T-helper 1 cell treated with Interleukin-12 subunit alpha and Interleukin-12 subunit beta and Interleukin-4 antibody, amounts not matched to agents 30 μg/mL and 1 μg/mL, for 36 hours (primary cell): ENCODE data around the gene PTPRG.

Experiments
- H3K27ac Mint-ChIP-seq: one replicate; pipeline ENCODE4 v1.8.0; 2021; ENCODE audit warnings: mild to moderate bottlenecking, mixed read lengths
- H3K27me3 Mint-ChIP-seq: one replicate; pipeline ENCODE4 v1.8.0; 2021; ENCODE audit warnings: low read depth, mixed read lengths
- H3K36me3 Mint-ChIP-seq: one replicate; pipeline ENCODE4 v1.8.0; 2021; ENCODE audit warnings: low read depth, mixed read lengths
- H3K4me1 Mint-ChIP-seq: one replicate; pipeline ENCODE4 v1.8.0; 2021; ENCODE audit warnings: low read depth, mixed read lengths
- H3K4me3 Mint-ChIP-seq: one replicate; pipeline ENCODE4 v1.8.0; 2021; ENCODE audit warnings: mild to moderate bottlenecking, moderate library complexity, mixed read lengths
- H3K9me3 Mint-ChIP-seq: one replicate; pipeline ENCODE4 v1.8.0; 2021; ENCODE audit warnings: mixed read lengths

PTPRG gene

DNA sequence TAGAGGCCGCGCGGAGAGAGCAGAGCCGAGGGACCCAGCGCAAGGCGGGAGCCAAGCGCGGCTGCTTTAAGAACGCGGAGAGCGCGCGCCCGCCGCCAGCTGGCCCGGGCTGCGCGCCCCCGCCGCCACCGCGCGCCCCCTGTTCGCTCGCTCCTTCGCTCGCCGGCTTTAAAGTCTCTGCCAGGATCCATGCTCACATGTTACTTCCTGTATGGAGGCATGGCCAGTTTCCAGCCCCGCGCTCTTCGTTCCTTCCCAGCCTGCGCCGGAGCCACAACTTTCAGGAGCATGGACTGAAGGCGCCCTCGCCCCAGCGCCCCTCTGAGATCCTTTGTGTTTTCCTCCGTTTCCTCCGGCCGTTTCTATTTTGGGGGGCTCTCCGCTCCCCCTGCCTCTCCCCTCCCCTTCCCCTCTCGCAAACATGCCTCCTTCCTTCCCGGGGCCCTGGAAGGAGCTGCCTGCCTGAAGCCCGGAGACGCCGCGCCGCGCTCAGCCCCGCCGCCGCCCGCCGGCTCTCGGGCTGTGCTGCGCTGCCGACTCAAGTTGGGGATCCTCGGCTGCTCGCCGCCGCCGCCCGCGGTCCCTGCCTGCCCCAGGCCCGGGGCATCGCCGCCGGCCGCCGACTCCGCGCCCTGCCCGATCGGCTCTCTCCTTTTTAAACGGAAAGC is at the start of gene PTPRG:
Gene PTPRG, plus strand, starts transcription at position 198 of the 668 bp plus-strand sequence. CDS start 717 bp downstream, outside the sequence.
- no peaks in the 10 kb centered on the region for H3K9me3 Mint-ChIP-seq
- peak within 1 kb of the TSS; percentile 93 for H3K4me3 Mint-ChIP-seq
- H3K4me1 Mint-ChIP-seq, result peaks cover 16% of the 10 kb centered on the region
- peak within 1 kb of the TSS; percentile 75 for H3K27ac Mint-ChIP-seq
- peaks cover 68% of the 10 kb centered on the region for H3K27me3 Mint-ChIP-seq
- H3K36me3 Mint-ChIP-seq, result peaks cover 2% of the 10 kb centered on the region

DNA sequence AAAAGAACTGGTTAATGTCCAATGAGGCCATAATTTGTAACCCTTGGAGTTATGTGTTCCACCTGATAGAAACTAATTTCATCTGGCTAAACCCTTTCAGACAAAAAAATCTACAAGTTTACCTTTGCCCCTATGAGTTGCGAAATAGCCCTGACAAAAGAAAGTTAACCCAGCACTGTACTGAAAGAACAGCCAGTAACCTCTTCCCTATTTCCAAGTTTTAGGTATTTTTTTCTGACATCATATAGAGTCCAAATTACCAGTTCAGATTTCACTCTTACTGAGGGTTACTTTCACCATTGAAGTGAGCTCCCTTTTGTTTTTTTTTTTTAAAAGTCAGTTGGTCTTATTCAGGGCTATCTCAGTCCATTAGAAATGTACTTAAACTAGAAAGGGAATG is 42.8 kb upstream of the PTPRG start:
- peak overlapping the region; percentile 6 for H3K27ac Mint-ChIP-seq
- H3K27me3 Mint-ChIP-seq, result no peaks in the 10 kb centered on the region
- H3K4me1 Mint-ChIP-seq, result peaks cover 35% of the 10 kb centered on the region
- H3K36me3 Mint-ChIP-seq, result peaks cover 19% of the 10 kb centered on the region
- no peak overlapping the region for H3K4me3 Mint-ChIP-seq
- H3K9me3 Mint-ChIP-seq, result peaks cover 37% of the 10 kb centered on the region

DNA sequence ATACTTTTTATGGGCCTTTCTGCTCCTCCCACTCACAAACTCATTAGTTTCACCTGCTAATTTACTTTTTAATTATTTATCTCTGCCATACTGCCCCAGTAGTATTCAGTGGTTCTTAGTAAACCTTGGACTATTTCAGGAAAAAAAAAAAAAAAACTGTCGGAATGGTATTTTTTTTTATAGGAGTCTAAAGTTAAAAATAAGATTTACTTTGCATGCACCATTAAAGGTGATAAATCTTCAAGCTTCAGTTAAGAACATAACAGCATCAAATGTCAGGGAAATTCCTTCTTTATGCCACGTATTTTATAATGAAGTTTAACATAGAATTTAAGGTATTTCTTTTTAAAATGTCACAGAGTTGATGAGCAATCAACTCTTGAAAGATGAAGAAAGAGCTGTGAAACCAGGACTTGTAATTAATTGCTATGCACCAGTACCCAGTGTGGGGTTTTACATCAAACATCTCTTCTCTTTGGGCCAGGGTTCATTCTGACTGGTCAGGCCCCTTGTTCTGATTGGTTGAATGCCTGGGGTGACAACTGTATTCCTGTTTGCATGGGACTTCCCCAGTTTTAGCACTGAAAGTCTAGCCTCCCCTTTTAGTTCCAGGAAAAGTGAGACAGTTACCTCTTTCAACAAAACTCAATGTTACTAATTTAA is 40.3 kb upstream of the PTPRG start:
- H3K4me3 Mint-ChIP-seq, result peak overlapping the region; percentile 32
- peaks cover 24% of the 10 kb centered on the region for H3K9me3 Mint-ChIP-seq
- peaks cover 32% of the 10 kb centered on the region for H3K4me1 Mint-ChIP-seq
- H3K27ac Mint-ChIP-seq, result peak overlapping the region; percentile 76
- peaks cover 11% of the 10 kb centered on the region for H3K36me3 Mint-ChIP-seq
- no peaks in the 10 kb centered on the region for H3K27me3 Mint-ChIP-seq

DNA sequence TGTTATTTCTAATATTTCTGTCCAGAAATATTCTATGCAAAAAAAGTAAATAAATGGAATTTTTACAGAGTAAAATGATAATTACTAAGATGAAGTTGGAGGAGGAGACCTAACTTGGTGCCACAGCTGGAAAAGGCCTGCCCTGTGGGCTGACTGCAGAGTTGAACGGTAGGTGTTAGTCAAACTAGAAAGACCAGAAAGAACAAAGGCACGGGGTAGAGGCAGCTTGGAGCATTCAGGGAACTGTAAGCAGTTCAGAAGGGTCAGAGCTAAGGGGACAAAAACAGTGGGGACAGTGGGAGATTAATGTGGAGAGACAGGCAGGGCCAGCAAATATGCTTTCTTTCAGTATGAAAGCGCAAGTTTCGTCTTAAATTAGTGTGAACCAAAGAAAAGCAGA is 39.3 kb upstream of the PTPRG start:
- Mint-ChIP-seq H3K9me3 (peaks cover 16% of the 10 kb centered on the region), H3K27ac (peak overlapping the region; percentile 83), H3K4me3 (peak overlapping the region; percentile 29), H3K4me1 (peaks cover 34% of the 10 kb centered on the region), H3K36me3 (peaks cover 12% of the 10 kb centered on the region), H3K27me3 (no peaks in the 10 kb centered on the region)

DNA sequence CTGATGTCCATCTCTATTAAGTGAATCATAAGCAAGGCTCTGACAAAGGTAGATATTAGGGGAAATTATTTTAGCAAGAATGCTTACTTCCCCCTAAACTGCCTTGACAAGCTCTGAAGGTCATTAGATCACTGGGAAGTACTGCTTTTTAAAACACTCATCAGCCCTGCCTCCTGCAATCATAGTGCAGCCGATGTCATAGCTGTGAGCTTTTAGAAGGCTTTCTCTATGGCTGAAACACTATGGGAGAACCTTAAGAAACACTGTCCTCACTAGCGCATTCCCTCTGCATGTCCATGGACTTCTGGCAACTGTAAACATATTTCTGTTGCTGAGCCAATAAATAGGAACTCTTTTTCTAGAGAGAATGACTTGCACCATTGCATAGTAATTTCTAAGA is 38.7 kb upstream of the PTPRG start:
- peak overlapping the region; percentile 83 for H3K27ac Mint-ChIP-seq
- peaks cover 10% of the 10 kb centered on the region for H3K9me3 Mint-ChIP-seq
- no peaks in the 10 kb centered on the region for H3K27me3 Mint-ChIP-seq
- peaks cover 11% of the 10 kb centered on the region for H3K36me3 Mint-ChIP-seq
- H3K4me3 Mint-ChIP-seq, result no peak overlapping the region
- H3K4me1 Mint-ChIP-seq, result peaks cover 35% of the 10 kb centered on the region

DNA sequence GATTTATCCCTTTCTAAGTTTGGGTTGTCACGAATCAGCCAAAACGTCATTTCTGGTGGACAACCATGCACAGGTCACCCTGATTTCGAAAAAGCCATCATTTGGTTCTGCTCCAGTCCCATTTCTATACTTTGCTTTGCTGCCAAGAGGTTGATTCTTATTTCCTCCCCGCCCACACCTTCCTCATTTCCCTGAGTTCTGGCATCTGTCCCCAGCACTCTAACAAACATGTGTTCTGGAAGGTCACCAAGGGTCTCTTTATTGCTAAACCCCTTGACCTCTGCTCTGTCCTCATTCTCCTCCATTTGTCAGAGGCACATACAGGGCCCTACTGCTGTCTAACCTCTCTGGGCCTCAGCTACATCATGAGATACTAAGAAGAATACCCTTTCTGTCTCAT is 36.4 kb upstream of the PTPRG start:
- H3K9me3 Mint-ChIP-seq, result no peaks in the 10 kb centered on the region
- H3K4me3 Mint-ChIP-seq, result no peak overlapping the region
- peak overlapping the region; percentile 3 for H3K27ac Mint-ChIP-seq
- H3K27me3 Mint-ChIP-seq, result no peaks in the 10 kb centered on the region
- H3K36me3 Mint-ChIP-seq, result peaks cover 5% of the 10 kb centered on the region
- H3K4me1 Mint-ChIP-seq, result peaks cover 32% of the 10 kb centered on the region

DNA sequence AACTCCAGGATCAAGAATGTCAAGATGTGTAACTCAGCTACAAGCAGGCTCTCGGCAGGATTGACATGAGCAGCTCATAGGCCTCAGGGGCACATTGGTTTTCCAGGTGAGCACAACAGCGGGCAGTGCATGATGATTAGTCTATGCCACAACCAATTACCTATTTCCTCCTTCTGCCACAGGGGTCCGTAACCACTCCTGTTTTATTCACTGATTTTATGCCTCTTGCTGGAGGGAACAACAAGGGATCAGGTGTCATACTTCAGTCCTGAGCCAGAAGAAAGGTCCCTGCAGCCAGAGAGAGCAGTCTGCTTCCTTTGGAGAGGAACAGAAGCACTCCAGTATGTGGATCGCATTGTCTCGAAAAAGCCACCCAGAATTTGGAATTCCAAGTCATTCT is 35.1 kb upstream of the PTPRG start:
- no peak overlapping the region for H3K4me3 Mint-ChIP-seq
- H3K4me1 Mint-ChIP-seq, result peaks cover 28% of the 10 kb centered on the region

DNA sequence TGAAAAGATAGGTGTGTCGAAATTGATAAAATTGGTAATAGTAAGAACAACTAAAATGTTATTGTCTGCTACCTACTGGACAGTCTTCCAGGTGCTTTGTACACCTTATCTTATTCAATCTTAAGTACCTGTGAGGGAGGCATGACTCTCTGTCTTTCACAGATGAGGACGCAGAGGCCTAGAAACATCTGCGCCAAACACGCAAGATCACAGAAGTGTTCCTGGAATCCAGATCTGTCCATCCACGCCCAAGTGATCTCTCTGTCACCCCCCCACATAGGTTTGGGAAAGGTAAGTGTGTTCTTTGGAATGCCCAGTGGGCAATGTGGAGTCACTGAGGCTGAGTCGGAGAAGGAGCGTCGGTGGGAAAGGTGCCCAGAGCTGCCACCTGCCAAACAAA is 34.4 kb upstream of the PTPRG start:
- H3K36me3 Mint-ChIP-seq, result peaks cover 3% of the 10 kb centered on the region
- no peaks in the 10 kb centered on the region for H3K9me3 Mint-ChIP-seq
- H3K27ac Mint-ChIP-seq, result no peak overlapping the region
- no peak overlapping the region for H3K4me3 Mint-ChIP-seq
- peaks cover 28% of the 10 kb centered on the region for H3K4me1 Mint-ChIP-seq
- H3K27me3 Mint-ChIP-seq, result peaks cover 5% of the 10 kb centered on the region

More for the DNA sequence above, 35.1 kb upstream of the PTPRG start:
- Mint-ChIP-seq H3K36me3 (peaks cover 3% of the 10 kb centered on the region), H3K27ac (no peak overlapping the region), H3K9me3 (no peaks in the 10 kb centered on the region), H3K27me3 (no peaks in the 10 kb centered on the region)

DNA sequence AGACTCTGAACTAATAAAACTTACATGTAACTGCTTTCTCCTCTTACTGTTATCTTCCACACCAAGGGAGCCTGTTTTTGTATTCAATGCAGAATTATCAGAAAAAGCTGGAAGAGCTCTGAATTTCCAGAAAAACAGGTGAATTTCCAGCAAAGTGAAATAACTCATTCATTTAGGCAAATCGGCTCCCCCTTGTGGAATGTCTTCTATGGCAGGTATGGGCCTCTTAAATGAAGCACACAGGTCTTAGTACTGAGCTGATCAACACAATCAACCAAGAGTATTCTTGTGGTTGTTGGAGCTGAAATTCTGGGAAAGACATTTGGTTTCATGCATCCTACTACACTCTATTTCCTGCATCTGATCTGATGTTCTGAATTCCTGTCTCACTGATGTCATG is 31.0 kb upstream of the PTPRG start:
- H3K4me3 Mint-ChIP-seq, result no peak overlapping the region
- no peak overlapping the region for H3K27ac Mint-ChIP-seq
- H3K36me3 Mint-ChIP-seq, result peaks cover 2% of the 10 kb centered on the region
- no peaks in the 10 kb centered on the region for H3K9me3 Mint-ChIP-seq
- H3K27me3 Mint-ChIP-seq, result peaks cover 11% of the 10 kb centered on the region
- H3K4me1 Mint-ChIP-seq, result peaks cover 12% of the 10 kb centered on the region

DNA sequence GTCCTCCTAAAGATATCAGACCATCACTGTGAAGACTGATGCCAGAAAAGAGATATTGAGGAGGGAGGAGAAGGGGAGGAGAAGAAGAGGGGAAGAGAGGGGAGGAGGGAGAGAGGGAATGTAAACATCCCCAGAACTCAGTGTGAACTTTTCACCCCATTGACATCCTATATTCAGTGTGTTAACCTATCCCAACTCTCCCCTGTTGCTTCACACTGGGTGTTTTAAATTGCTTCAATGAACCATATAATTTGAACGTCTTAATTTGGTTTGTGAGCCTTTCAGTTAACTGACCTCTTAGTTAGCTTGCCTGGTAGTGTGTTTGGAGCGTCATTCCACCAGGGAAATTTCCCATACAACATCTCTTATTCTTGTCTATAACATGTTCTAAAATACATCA is 29.8 kb upstream of the PTPRG start:
- Mint-ChIP-seq H3K4me3 (no peak overlapping the region), H3K9me3 (no peaks in the 10 kb centered on the region), H3K27me3 (peaks cover 15% of the 10 kb centered on the region), H3K4me1 (peaks cover 12% of the 10 kb centered on the region), H3K27ac (no peak overlapping the region), H3K36me3 (peaks cover 2% of the 10 kb centered on the region)

DNA sequence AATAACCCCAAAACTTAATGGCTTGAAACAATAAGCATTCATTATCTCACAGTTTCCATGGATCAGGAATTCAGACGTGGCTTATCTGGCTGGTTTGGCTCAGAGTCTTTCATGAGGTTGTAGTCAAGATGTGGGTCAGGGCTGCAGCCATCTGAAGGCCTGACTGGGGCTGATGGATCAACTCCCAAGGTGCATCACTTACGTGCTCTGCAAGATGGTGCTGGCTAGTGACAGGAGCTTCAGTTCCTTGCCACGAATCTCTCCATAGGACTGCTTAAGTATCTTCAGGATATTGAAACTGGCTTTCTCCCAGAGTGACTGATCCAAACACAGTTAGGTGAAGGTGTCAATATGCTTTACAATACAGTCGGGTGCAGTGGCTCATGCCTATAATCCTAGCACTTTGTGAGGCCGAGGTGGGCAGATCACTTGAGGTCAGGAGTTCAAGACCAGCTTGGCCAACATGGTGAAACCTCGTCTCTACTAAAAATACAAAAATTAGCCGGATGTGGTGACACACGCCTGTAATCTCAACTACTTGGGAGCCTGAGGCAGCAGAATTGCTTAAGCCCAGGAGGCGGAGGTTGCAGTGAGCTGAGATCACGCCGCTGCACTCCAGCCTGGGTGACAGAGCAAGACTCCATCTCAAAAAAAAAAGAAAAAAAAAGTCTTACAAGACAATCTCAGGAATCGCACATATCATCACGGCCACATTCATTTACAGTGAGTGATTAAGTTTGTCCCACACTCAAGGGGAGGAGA is 28.5 kb upstream of the PTPRG start:
- no peaks in the 10 kb centered on the region for H3K36me3 Mint-ChIP-seq
- H3K27ac Mint-ChIP-seq, result no peak overlapping the region
- no peaks in the 10 kb centered on the region for H3K9me3 Mint-ChIP-seq
- peaks cover 15% of the 10 kb centered on the region for H3K27me3 Mint-ChIP-seq
- H3K4me3 Mint-ChIP-seq, result no peak overlapping the region
- H3K4me1 Mint-ChIP-seq, result peaks cover 10% of the 10 kb centered on the region

DNA sequence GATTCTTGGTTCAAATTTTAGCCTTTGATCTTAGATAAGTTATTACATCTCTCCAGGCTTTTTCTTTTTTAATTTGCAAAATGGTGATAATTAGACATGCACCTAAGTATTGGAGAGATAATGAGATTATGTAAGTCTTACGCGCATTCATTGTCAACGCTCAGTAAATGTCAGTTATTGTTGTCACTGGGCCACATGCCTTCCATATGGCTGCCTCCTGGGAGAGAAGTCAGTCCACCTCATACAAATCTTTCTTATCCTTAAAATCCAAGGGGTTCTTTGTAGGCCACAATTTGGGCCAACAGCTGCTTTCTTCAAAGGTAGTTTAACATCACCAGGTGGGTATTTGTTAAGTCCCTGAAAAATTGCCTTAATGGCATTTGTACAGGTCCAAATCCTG is 25.5 kb upstream of the PTPRG start:
- H3K9me3 Mint-ChIP-seq, result no peaks in the 10 kb centered on the region
- peaks cover 4% of the 10 kb centered on the region for H3K4me1 Mint-ChIP-seq

DNA sequence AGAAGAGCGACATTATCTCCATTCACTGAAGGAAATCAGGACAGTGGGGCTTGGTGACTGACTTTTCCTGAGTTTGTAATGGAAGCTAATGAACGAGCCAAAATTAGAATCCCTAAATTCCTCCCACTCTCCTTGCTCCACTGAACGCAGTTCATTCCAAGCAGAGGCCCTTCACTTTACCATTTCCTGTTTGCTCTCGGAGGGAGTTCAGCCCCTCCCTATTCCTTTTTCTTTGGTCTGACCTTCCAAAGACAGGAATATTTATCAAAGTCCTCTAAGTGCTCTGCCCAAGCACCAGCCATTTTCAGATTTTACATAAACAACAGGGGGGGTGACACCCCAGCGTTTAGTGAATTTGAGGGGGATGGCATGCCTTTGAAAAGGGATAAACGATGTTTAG is 24.0 kb upstream of the PTPRG start:
- Mint-ChIP-seq H3K4me3 (no peak overlapping the region), H3K27ac (no peak overlapping the region), H3K4me1 (no peaks in the 10 kb centered on the region), H3K36me3 (no peaks in the 10 kb centered on the region), H3K9me3 (no peaks in the 10 kb centered on the region), H3K27me3 (peaks cover 15% of the 10 kb centered on the region)

More for the DNA sequence above, 25.5 kb upstream of the PTPRG start:
- Mint-ChIP-seq H3K27ac (no peak overlapping the region), H3K4me3 (no peak overlapping the region), H3K36me3 (no peaks in the 10 kb centered on the region), H3K27me3 (peaks cover 18% of the 10 kb centered on the region)

DNA sequence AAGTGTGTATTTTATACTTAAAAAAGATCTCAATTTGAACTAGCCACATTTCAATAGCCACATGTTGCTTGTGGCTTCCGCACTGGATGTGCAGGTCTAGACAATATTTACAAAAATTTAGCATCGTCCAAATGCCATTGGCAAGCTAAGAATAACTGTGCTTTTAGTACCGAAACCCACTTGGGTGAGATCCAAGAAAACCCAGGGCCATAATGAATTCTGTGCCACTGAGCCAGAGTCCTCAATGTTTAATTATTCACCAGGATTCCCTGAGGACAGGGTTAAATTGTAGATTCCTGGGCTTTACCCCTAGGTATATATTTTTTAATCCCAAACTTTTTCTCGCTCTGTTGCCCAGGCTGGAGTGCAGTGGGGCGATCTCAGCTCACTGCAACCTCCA is 22.9 kb upstream of the PTPRG start:
- Mint-ChIP-seq H3K36me3 (no peaks in the 10 kb centered on the region), H3K4me3 (no peak overlapping the region), H3K4me1 (no peaks in the 10 kb centered on the region), H3K27ac (no peak overlapping the region), H3K27me3 (peaks cover 12% of the 10 kb centered on the region), H3K9me3 (no peaks in the 10 kb centered on the region)

DNA sequence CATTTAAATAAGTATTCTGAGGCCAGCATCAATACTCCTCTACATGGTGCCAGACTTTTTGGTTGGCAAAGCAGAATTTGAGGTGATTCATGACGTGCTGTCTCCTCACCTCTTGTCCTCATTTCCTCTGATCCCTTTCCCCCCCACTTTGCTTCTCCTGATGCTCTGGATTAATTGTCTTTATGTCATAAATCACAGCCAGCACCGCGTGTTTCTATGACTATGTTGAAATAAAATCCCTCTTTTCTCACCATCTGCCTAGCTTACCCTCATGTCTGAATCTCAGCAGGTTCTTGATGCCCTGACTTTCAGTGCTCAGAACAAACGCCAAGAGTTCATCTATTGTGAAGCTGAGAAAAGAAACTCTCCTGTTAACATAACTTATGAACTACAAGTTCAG is 19.7 kb upstream of the PTPRG start:
- Mint-ChIP-seq H3K4me1 (no peaks in the 10 kb centered on the region), H3K27me3 (peaks cover 6% of the 10 kb centered on the region), H3K4me3 (no peak overlapping the region), H3K9me3 (no peaks in the 10 kb centered on the region), H3K36me3 (no peaks in the 10 kb centered on the region), H3K27ac (no peak overlapping the region)
